DMS79 (cell line): ENCODE measurements around the gene PDGFC.
"Not testable (repeated sequence)": the region's sequence is repeated elsewhere in the genome, so short reads cannot be mapped to it uniquely, and the experiment has no call there.

Experiments used
- DNase-seq: peaks from one replicate; lab custom pipeline; 2025; lab: John Stamatoyannopoulos, UW

Gene PDGFC

GRCh38 chr4:156950948-156951347 is 20.7 kb downstream of the PDGFC start:
- DNase-seq, result no peak

GRCh38 chr4:156950090-156950489 is 21.5 kb downstream of the PDGFC start:
- no peak for DNase-seq

GRCh38 chr4:156949373-156949814 is 22.2 kb downstream of the PDGFC start:
- DNase-seq, result no peak

- no peak for DNase-seq
Observed at GRCh38 chr4:156948738-156949137, 22.9 kb downstream of the PDGFC start.

GRCh38 chr4:156948133-156948532 is 23.5 kb downstream of the PDGFC start:
- DNase-seq, result no peak

- no peak for DNase-seq
Observed at GRCh38 chr4:156946516-156947424, 24.8 kb downstream of the PDGFC start.

- no peak for DNase-seq
Observed at GRCh38 chr4:156945532-156945931, 26.1 kb downstream of the PDGFC start.

- no peak for DNase-seq
Observed at GRCh38 chr4:156942991-156943390, 28.6 kb downstream of the PDGFC start.

- no peak for DNase-seq
Observed at GRCh38 chr4:156941940-156942548, 29.6 kb downstream of the PDGFC start.

GRCh38 chr4:156939801-156940200 is 31.8 kb downstream of the PDGFC start:
- DNase-seq, result no peak

GRCh38 chr4:156939139-156939538 is 32.5 kb downstream of the PDGFC start:
- no peak for DNase-seq

GRCh38 chr4:156934259-156934635 is 37.4 kb downstream of the PDGFC start:
- no peak for DNase-seq

GRCh38 chr4:156933633-156934258 is 37.9 kb downstream of the PDGFC start:
- DNase-seq, result no peak

- DNase-seq, result not testable (repeated sequence)
Observed at GRCh38 chr4:156932360-156932759, 39.2 kb downstream of the PDGFC start.

- DNase-seq, result no peak
Observed at GRCh38 chr4:156931267-156931666, 40.3 kb downstream of the PDGFC start.

- DNase-seq, result no peak
Observed at GRCh38 chr4:156929386-156930105, 42.1 kb downstream of the PDGFC start.

GRCh38 chr4:156924774-156925315 is 46.8 kb downstream of the PDGFC start:
- DNase-seq, result no peak

- DNase-seq, result no peak
Observed at GRCh38 chr4:156923525-156923924, 48.1 kb downstream of the PDGFC start.

GRCh38 chr4:156915221-156915620 is 56.4 kb downstream of the PDGFC start:
- DNase-seq, result no peak

- no peak for DNase-seq
Observed at GRCh38 chr4:156913234-156913633, 58.4 kb downstream of the PDGFC start.

GRCh38 chr4:156909010-156909409 is 62.6 kb downstream of the PDGFC start:
- no peak for DNase-seq

- no peak for DNase-seq
Observed at GRCh38 chr4:156906325-156906724, 65.3 kb downstream of the PDGFC start.
